ENCODE data around the gene GARNL3.

The GARNL3 gene

GRCh38 chr9:127323393-127323792 is 58.8 kb downstream of the GARNL3 start:
- Mint-ChIP-seq H3K27ac (no peak overlapping the region), H3K36me3 (ENCODE audit: low read depth) (no peaks in the 10 kb centered on the region), H3K9me3 (no peaks in the 10 kb centered on the region), H3K27me3 (peaks cover 16% of the 10 kb centered on the region), H3K4me3 (no peak overlapping the region), H3K4me1 (ENCODE audit: low read depth) (peaks cover 18% of the 10 kb centered on the region)
- intact Hi-C loops (cut with micrococcal nuclease): no loop called here

- H3K27me3 Mint-ChIP-seq: peaks cover 9% of the 10 kb centered on the region
- H3K27ac Mint-ChIP-seq: no peak overlapping the region
- H3K4me1 Mint-ChIP-seq (ENCODE audit: low read depth): no peaks in the 10 kb centered on the region
- no peaks in the 10 kb centered on the region for H3K36me3 Mint-ChIP-seq (ENCODE audit: low read depth)
- H3K4me3 Mint-ChIP-seq: no peak overlapping the region
- intact Hi-C loops (cut with micrococcal nuclease): no loop called here
- H3K9me3 Mint-ChIP-seq: no peaks in the 10 kb centered on the region
These were observed 65.9 kb downstream of the GARNL3 start for GRCh38 chr9:127330501-127330900.

GRCh38 chr9:127333221-127334064 is 68.9 kb downstream of the GARNL3 start:
- H3K4me1 Mint-ChIP-seq (ENCODE audit: low read depth): no peaks in the 10 kb centered on the region
- no peak overlapping the region for H3K4me3 Mint-ChIP-seq
- H3K27ac Mint-ChIP-seq: no peak overlapping the region
- H3K9me3 Mint-ChIP-seq: no peaks in the 10 kb centered on the region
- H3K36me3 Mint-ChIP-seq (ENCODE audit: low read depth): no peaks in the 10 kb centered on the region
- intact Hi-C loops (cut with micrococcal nuclease): no loop called here
- peaks cover 4% of the 10 kb centered on the region for H3K27me3 Mint-ChIP-seq

GRCh38 chr9:127334725-127335124 is 70.2 kb downstream of the GARNL3 start:
- intact Hi-C loops (cut with micrococcal nuclease): no loop called here

GRCh38 chr9:127336086-127336485 is 71.5 kb downstream of the GARNL3 start:
- H3K4me1 Mint-ChIP-seq (ENCODE audit: low read depth): no peaks in the 10 kb centered on the region
- intact Hi-C loops (cut with micrococcal nuclease): no loop called here
- H3K36me3 Mint-ChIP-seq (ENCODE audit: low read depth): no peaks in the 10 kb centered on the region
- peaks cover 4% of the 10 kb centered on the region for H3K27me3 Mint-ChIP-seq
- no peak overlapping the region for H3K4me3 Mint-ChIP-seq
- H3K9me3 Mint-ChIP-seq: no peaks in the 10 kb centered on the region
- no peak overlapping the region for H3K27ac Mint-ChIP-seq

More at GRCh38 chr9:127334725-127335124, 70.2 kb downstream of the GARNL3 start:
- H3K4me3 Mint-ChIP-seq: no peak overlapping the region
- no peaks in the 10 kb centered on the region for H3K9me3 Mint-ChIP-seq
- H3K27me3 Mint-ChIP-seq: peaks cover 4% of the 10 kb centered on the region
- no peaks in the 10 kb centered on the region for H3K4me1 Mint-ChIP-seq (ENCODE audit: low read depth)
- H3K36me3 Mint-ChIP-seq (ENCODE audit: low read depth): no peaks in the 10 kb centered on the region
- no peak overlapping the region for H3K27ac Mint-ChIP-seq

- Mint-ChIP-seq H3K27ac (no peak overlapping the region), H3K27me3 (peaks cover 4% of the 10 kb centered on the region), H3K4me3 (no peak overlapping the region), H3K36me3 (ENCODE audit: low read depth) (no peaks in the 10 kb centered on the region), H3K9me3 (no peaks in the 10 kb centered on the region), H3K4me1 (ENCODE audit: low read depth) (no peaks in the 10 kb centered on the region)
- intact Hi-C loops (cut with micrococcal nuclease): no loop called here
These were observed 72.2 kb downstream of the GARNL3 start for GRCh38 chr9:127336506-127337352.

- Mint-ChIP-seq H3K4me1 (ENCODE audit: low read depth) (no peaks in the 10 kb centered on the region), H3K4me3 (no peak overlapping the region), H3K9me3 (no peaks in the 10 kb centered on the region), H3K27me3 (no peaks in the 10 kb centered on the region), H3K27ac (no peak overlapping the region), H3K36me3 (ENCODE audit: low read depth) (no peaks in the 10 kb centered on the region)
- intact Hi-C loops (cut with micrococcal nuclease): loop anchor here (10.0 kb wide), 1 partner anchor 396 kb away; no protein-coding TSS in a partner anchor
These were observed 76.1 kb downstream of the GARNL3 start for GRCh38 chr9:127340721-127341120.

GRCh38 chr9:127341152-127341551 is 76.6 kb downstream of the GARNL3 start:
- H3K4me3 Mint-ChIP-seq: no peak overlapping the region
- no peak overlapping the region for H3K27ac Mint-ChIP-seq
- intact Hi-C loops (cut with micrococcal nuclease): loop anchor here (10.0 kb wide), 1 partner anchor 396 kb away; no protein-coding TSS in a partner anchor

GRCh38 chr9:127344368-127345000 is 79.9 kb downstream of the GARNL3 start:
- intact Hi-C loops (cut with micrococcal nuclease): loop anchor here (10.0 kb wide), 1 partner anchor 400 kb away; no protein-coding TSS in a partner anchor
- no peaks in the 10 kb centered on the region for H3K4me1 Mint-ChIP-seq (ENCODE audit: low read depth)
- no peaks in the 10 kb centered on the region for H3K9me3 Mint-ChIP-seq
- no peaks in the 10 kb centered on the region for H3K27me3 Mint-ChIP-seq
- no peak overlapping the region for H3K4me3 Mint-ChIP-seq
- H3K27ac Mint-ChIP-seq: no peak overlapping the region
- H3K36me3 Mint-ChIP-seq (ENCODE audit: low read depth): no peaks in the 10 kb centered on the region

More at GRCh38 chr9:127341152-127341551, 76.6 kb downstream of the GARNL3 start:
- Mint-ChIP-seq H3K36me3 (ENCODE audit: low read depth) (no peaks in the 10 kb centered on the region), H3K9me3 (no peaks in the 10 kb centered on the region), H3K4me1 (ENCODE audit: low read depth) (no peaks in the 10 kb centered on the region), H3K27me3 (no peaks in the 10 kb centered on the region)

GRCh38 chr9:127345566-127345965 is 81.0 kb downstream of the GARNL3 start:
- Mint-ChIP-seq H3K4me3 (no peak overlapping the region), H3K9me3 (no peaks in the 10 kb centered on the region), H3K27ac (no peak overlapping the region), H3K27me3 (no peaks in the 10 kb centered on the region), H3K4me1 (ENCODE audit: low read depth) (no peaks in the 10 kb centered on the region), H3K36me3 (ENCODE audit: low read depth) (no peaks in the 10 kb centered on the region)
- intact Hi-C loops (cut with micrococcal nuclease): loop anchor here (5.0 to 10.0 kb wide), 2 partner anchors 133 to 401 kb away; no protein-coding TSS in a partner anchor

- no peak overlapping the region for H3K4me3 Mint-ChIP-seq
- no peaks in the 10 kb centered on the region for H3K9me3 Mint-ChIP-seq
- no peaks in the 10 kb centered on the region for H3K4me1 Mint-ChIP-seq (ENCODE audit: low read depth)
- H3K36me3 Mint-ChIP-seq (ENCODE audit: low read depth): no peaks in the 10 kb centered on the region
- intact Hi-C loops (cut with micrococcal nuclease): loop anchor here (5.0 to 10.0 kb wide), 2 partner anchors 134 to 402 kb away; no protein-coding TSS in a partner anchor
- H3K27ac Mint-ChIP-seq: no peak overlapping the region
- no peaks in the 10 kb centered on the region for H3K27me3 Mint-ChIP-seq
These were observed 82.0 kb downstream of the GARNL3 start for GRCh38 chr9:127346584-127346983.

GRCh38 chr9:127347831-127348776 is 83.5 kb downstream of the GARNL3 start:
- H3K36me3 Mint-ChIP-seq (ENCODE audit: low read depth): no peaks in the 10 kb centered on the region

More at GRCh38 chr9:127347831-127348776, 83.5 kb downstream of the GARNL3 start:
- H3K4me3 Mint-ChIP-seq: no peak overlapping the region
- intact Hi-C loops (cut with micrococcal nuclease): loop anchor here (5.0 to 10.0 kb wide), 2 partner anchors 136 to 403 kb away; no protein-coding TSS in a partner anchor
- no peak overlapping the region for H3K27ac Mint-ChIP-seq
- no peaks in the 10 kb centered on the region for H3K9me3 Mint-ChIP-seq
- no peaks in the 10 kb centered on the region for H3K27me3 Mint-ChIP-seq
- no peaks in the 10 kb centered on the region for H3K4me1 Mint-ChIP-seq (ENCODE audit: low read depth)

Measured in dendritic cell treated with granulocyte-macrophage colony-stimulating factor and Interleukin-4, amounts not matched to agents 40 ng/mL and 50 ng/mL, for 4 days (primary cell).